HG03175 (cell line): ENCODE measurements around the gene NRAS.
A peak's percentile ranks its signal among the peaks of the same experiment; 100 is the strongest.

ENCODE experiments used
- ATAC-seq: cut with Tn5 transposase; IDR thresholded peaks from one replicate; pipeline ENCODE4 v1.9.1; 2021; ENCODE audit warnings: mild to moderate bottlenecking, moderate library complexity; ENCODE audit not compliant: unreplicated experiment

Gene NRAS

GRCh38 chr1:114685851-114686250 is 30.7 kb downstream of the NRAS start:
- no peak for ATAC-seq

GRCh38 chr1:114677691-114678090 is 38.9 kb downstream of the NRAS start:
- no peak for ATAC-seq

GRCh38 chr1:114676115-114676514 is 40.5 kb downstream of the NRAS start:
- no peak for ATAC-seq

GRCh38 chr1:114671939-114672275 is 44.7 kb downstream of the NRAS start:
- ATAC-seq = no peak

DNA sequence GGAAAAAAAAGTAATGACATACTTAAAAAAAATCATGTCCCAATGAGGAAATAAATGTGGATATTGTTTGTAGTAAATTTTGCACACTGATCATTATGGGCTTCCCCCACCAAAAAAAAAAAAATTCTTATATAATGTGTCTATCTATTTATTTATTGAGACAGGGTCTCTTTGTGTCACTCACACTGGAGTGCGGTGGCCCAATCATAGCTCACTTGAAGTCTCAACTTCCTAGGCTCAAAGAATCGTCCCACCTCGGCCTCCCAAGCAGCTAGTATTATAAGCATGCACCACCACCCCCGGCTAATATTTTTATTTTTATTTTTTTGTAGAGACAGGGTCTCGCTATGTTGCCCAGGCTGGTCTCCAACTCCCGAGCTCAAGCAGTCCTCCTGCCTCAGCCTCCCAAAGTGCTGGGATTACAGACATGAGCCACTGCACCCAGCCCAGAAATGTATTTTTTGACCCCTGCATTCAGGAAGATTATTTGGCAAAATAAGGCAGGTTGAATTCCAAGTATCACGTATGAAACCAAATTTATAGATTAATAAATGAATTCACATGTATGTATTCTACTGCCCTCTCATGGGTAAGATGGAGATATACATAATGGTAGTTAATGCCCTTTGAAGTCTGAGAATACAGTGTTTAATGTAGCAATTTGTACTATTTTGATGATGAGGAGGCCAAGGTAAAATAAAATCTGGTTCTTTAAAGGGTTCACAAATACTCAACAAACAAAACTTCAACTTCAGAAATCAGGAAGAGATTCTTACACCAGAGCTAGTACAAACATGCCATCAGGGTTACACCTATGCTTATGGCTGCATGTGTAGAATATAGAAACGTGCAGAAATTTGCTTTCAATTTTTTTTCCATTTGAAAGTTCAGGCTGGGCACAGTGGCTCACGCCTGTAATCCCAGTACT is 45.3 kb downstream of the NRAS start:
- ATAC-seq = no peak

DNA sequence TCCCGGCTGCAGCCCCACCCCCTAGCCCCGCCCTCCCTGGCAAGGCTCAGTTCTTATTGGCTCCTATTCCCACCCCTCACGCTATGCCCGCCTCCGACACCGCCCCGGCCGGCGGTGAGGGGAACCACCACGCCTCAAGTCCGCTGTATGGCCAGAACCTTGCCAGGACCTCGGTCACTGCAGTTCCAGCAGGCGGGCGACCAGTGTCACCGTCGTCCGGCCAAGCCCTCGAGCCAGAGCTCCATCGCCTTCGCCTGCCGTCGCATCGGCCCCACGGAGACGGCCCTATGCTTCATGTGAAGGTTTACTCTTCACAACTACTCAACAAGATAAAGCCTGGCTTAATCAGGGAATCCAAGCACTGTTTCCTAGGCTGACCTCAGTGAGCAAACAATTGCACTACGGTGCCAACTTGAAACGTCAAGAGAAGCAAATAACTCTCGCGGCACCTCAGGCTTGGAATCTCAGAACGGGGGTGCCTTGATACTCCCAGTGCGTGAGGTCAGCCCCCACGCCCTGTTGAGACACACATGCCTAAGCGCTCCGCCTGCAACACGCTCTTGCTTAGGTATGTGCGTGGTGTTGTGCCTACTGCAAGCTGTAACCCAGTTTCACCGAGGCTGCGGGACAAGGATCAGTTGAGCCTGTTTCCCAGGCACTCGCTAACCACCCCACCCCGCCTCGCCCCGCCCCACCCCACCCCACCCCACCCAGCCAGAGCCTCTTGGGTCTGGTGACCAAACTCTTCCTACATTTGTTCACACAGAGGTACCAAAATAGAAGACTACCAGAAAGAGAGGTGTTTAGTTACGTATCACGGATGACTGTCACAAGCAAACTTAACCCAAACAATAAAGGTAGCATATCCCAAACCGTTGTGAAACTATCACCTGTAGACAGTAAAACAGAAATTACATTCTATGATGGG is 46.2 kb downstream of the NRAS start:
- ATAC-seq = peak; percentile 97

DNA sequence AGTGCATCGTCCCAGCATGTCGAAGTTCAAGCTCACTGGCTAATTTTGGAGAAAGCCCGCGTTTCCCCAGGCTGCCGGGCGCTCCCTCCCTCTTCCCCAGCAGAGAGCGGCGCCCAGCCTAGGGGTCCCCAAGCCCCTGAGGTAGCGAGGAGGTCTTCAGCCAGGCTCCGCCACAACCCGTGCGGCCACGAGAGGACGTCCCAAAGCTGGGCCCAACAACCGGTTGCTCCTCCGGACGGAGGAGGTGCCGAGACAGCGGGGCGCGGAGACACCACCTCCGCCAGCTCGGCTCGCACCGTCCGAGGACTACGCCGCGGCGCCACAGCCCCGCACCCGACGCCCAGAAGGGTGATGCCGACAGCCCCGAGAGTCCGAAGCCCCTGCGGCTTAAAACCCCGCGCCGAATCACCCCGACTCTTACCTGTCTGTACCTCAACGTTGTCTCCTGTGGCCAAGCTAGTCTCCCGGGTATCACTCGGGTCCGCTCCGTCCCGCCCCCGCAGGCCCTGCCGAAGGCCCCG is 46.9 kb downstream of the NRAS start, which contains the start of gene DENND2C:
DENND2C (minus strand) TSS at position 488 of the 521 bp plus-strand sequence. CDS start 44,065 bp downstream, outside the sequence.
- ATAC-seq = peak; percentile 70

- ATAC-seq = no peak
Measured at GRCh38 chr1:114668784-114669561, 47.6 kb downstream of the NRAS start.

DNA sequence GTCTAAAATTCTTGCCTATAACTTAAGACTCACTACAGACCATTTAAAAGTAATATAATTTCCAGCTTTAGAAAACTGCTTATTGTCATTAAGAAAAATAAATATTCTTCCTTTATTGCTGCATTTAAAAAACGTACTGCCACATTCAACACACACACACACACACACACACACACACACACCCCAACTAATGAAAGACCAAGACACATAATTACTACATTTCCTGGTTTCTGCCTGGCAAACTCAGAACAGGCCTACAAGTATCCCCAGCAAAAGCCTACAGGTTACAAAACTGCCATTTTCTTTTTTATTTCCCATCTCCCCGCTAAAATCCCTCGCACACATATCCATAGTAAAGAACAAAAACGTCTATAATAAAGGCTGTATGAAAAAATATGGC is 48.2 kb downstream of the NRAS start:
- no peak for ATAC-seq

DNA sequence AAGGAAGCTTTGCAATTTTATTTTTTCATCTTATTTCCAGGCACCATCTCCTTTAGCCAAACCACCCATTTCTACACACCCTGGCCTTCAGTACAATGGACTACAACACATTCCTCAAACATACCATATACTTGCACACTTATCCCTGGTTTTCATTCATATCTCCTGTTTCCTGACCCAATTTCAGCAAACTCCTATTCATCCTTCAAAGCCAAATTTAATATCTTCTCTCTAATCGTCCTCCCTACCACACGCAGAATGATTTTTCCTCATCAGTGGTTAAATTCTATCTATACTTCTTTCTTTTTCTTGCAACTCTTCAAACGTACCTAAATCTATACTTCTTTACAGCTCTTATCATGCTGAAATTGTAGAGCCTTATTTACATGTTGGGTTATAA is 49.6 kb downstream of the NRAS start:
- ATAC-seq = no peak

GRCh38 chr1:114660238-114660637 is 56.3 kb downstream of the NRAS start:
- ATAC-seq = no peak
